ENCODE results near the gene ERICH3. TPM values are rescaled to one million over a fixed set of nuclear protein-coding genes. Genes with fewer than 3 reads are reported as not detected.

Gene ERICH3
- total RNA-seq, 4 donors from 2014 or later: 0.13 to 2.5 TPM; not detected in 2

GRCh38 chr1:74714429-74715235 lies 41.0 kb upstream of the ERICH3 start:
- Histone ChIP-seq H3K27ac (no peak overlapping the region), H3K9me3 (no peaks in the 10 kb centered on the region), H3K4me3 (no peak overlapping the region), H3K36me3 (peaks cover 0 to 43% (median 0%) of the 10 kb centered on the region in 3 donors), H3K27me3 (no peaks in the 10 kb centered on the region), H3K4me1 (no peaks in the 10 kb centered on the region)
- TF ChIP-seq POLR2A (IDR thresholded peaks at IDR 0.05) (no peak), CTCF (IDR thresholded peaks at IDR 0.05) (no peak)
- no peak for DNase-seq

GRCh38 chr1:74713849-74714248 lies 40.3 kb upstream of the ERICH3 start:
- peaks cover 0 to 42% (median 0%) of the 10 kb centered on the region in 3 donors for H3K36me3 ChIP-seq
- no peak overlapping the region for H3K27ac ChIP-seq
- H3K9me3 ChIP-seq: no peaks in the 10 kb centered on the region
- DNase-seq: no peak
- H3K4me1 ChIP-seq: no peaks in the 10 kb centered on the region
- no peaks in the 10 kb centered on the region for H3K27me3 ChIP-seq
- no peak overlapping the region for H3K4me3 ChIP-seq
- TF ChIP-seq CTCF (IDR thresholded peaks at IDR 0.05) (no peak), POLR2A (IDR thresholded peaks at IDR 0.05) (no peak)

- Histone ChIP-seq H3K27ac (no peak overlapping the region), H3K9me3 (no peaks in the 10 kb centered on the region), H3K4me1 (no peaks in the 10 kb centered on the region), H3K27me3 (no peaks in the 10 kb centered on the region), H3K36me3 (peaks cover 0 to 35% (median 0%) of the 10 kb centered on the region in 3 donors), H3K4me3 (no peak overlapping the region)
- TF ChIP-seq CTCF (IDR thresholded peaks at IDR 0.05) (no peak), POLR2A (IDR thresholded peaks at IDR 0.05) (no peak)
- DNase-seq: no peak
These were observed 39.3 kb upstream of the ERICH3 start for GRCh38 chr1:74712881-74713280.

- no peak overlapping the region for H3K4me3 ChIP-seq
These were observed 30.0 kb upstream of the ERICH3 start for GRCh38 chr1:74703386-74704182.

GRCh38 chr1:74699331-74699730 lies 25.7 kb upstream of the ERICH3 start:
- Histone ChIP-seq H3K36me3 (peaks cover 0 to 17% (median 0%) of the 10 kb centered on the region in 3 donors), H3K27ac (no peak overlapping the region), H3K4me3 (no peak overlapping the region), H3K9me3 (no peaks in the 10 kb centered on the region), H3K4me1 (no peaks in the 10 kb centered on the region), H3K27me3 (no peaks in the 10 kb centered on the region)
- TF ChIP-seq POLR2A (IDR thresholded peaks at IDR 0.05) (no peak), CTCF (IDR thresholded peaks at IDR 0.05) (no peak)
- no peak for DNase-seq

More at GRCh38 chr1:74703386-74704182, 30.0 kb upstream of the ERICH3 start:
- Histone ChIP-seq H3K4me1 (no peaks in the 10 kb centered on the region), H3K36me3 (peaks cover 0 to 34% (median 0%) of the 10 kb centered on the region in 3 donors), H3K27ac (no peak overlapping the region), H3K9me3 (no peaks in the 10 kb centered on the region), H3K27me3 (no peaks in the 10 kb centered on the region)
- TF ChIP-seq POLR2A (IDR thresholded peaks at IDR 0.05) (no peak), CTCF (IDR thresholded peaks at IDR 0.05) (no peak)
- DNase-seq: no peak
